EL (cell line): ENCODE data around the gene RPL34.
A peak's percentile ranks its signal among the peaks of the same experiment; 100 is the strongest.
"Not testable (repeated sequence)": the region's sequence is repeated elsewhere in the genome, so short reads cannot be mapped to it uniquely, and the experiment has no call there.

Source experiments
- DNase-seq: peaks from one replicate; pipeline ENCODE4 v3.0.0-alpha.2; 2016

The RPL34 gene

DNA sequence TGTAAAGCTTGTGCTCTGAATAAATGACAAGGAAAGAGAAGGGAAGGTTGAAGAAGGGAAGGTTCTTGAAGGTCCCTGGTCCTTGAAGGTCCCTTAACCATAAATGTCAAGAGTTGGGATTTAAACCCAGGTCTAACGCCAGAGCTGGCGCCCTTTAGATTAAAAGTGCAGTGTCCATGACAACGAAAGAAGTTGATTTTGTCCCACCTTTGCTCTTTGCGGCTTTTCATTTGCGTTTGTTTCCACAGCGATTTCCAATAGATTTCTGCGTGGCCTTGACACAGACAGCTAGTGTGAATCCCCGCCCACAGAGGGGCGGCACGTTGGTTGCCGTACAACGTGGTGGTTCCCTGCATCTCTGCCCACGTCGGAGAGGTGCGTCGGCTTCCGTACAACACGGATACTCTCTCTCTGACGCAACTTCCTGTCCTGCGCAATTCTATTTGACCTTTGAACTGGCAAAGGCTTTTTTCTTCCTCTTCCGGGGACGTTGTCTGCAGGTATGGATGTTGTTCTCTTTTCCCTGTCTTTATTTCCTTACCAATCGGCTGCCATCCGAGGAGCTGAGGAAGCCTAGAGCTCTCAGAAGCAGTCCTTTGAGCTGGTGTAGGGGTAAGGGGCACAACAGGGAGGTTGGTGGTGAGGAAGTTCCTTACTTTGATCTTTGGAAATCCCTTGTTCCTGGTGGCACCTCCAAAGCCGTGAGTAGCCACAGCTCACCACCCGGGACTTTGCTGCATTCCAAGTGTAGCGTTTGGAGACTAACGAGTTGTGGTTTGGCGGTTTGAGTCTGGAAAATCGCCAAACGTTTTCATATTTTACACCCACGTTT lies at the start of gene RPL34:
Gene RPL34 (plus strand): TSS at position 476 of the 832 bp plus-strand sequence. CDS start 1,384 bp downstream, outside the sequence.
- DNase-seq: peak; percentile 97

DNA sequence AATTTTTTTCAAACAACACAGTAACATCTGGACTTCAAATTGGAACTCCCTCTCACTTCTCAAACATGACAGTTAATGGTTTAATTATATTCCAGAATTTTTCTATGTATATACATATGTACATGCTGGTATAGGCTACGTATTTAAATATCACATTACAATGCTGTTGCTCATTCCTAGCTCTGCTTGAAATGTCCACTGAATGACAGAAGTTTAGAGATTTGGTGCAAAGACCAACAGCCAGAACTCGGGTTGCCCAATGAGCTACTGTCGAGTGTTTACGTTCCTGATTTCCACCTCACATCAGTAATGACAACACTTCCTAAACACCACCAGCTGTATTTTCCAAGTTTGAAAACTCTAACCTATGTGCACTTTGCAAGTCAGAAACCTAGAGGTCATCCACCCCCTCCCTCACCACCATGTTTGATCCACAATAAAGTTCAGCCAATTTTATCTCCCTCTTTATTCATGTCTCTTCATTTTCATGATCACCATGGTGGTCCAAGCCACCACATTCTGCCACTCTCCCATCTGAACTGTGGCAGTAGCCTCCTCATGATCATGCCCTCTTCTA lies 49.3 kb upstream of the RPL34 start:
- peak; percentile 66 for DNase-seq

DNA sequence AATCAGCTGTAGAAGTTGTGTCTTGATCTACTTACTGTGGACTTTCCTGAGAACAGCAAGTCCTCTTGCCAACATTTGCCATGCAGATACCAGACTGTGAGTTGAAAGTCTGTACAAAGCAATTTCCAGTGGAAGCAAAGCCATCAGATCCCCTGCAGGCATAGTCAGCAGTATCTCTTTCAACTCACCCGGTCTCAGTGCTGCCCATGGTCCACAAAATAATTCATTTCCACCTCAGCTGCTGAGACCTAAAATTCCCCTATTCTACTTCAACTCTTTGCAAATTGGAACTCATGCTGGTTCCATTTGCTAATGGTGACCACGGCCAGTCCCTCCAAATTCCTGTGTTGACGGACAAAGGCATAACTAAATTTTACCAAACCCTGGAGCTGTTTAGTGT lies 46.0 kb upstream of the RPL34 start:
- DNase-seq: no peak

DNA sequence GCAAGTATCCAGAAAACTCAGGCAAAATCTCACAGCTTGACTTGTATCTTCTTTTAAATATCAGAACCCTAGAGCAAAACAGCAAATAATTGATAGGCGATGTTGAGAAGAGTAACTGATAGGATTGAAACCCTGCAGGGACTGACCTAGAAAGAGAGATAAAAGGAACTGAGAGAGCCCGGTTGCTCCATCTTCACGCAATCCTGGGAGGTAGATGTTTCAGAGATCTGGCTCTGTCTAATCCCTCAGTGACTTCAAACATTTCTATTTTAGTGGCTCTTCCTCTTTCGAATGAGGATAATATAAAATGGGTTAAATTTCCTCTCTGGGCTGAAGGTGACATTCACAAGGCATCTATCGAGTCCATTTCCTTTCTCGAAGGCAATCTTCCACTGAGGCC lies 39.3 kb upstream of the RPL34 start:
- no peak for DNase-seq

DNA sequence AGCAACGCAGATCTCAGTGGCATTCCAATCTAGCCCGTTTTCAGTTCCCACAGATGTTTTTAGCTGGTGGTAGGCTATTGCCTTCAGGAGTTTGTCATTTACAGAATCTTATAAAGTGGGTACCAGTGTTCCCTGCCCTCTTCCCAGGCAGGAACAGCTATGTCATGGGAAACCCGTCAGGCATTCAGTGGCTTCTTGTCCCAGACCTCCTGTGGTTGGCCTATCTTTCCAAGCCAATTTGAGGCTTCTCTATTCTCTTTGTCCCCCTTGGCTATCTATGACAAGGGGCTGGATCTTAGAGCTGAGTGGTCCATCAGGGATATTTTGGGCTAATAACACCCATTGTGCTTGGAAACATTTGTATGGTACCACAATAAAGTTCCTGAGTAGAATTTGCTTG lies 33.6 kb upstream of the RPL34 start:
- no peak for DNase-seq

DNA sequence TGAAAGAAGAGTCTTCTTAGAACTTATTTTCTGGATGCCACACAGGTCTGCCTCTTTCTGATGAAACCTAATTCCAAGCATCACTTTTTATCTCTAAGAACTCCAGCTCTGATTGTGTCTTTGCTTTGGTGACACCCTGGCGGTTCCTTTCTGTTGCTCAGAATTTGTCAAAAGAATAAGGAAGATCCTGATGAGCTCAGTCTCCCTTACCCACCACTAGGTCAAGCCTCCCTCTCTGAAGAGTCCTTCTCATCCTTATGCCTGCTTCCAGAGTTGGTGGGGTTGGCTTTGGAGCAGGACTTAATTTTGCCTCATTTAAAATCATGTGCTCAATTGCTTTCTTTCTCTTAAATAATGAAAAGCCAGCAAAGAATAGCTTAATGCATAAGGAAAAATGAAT lies 31.5 kb upstream of the RPL34 start:
- no peak for DNase-seq

DNA sequence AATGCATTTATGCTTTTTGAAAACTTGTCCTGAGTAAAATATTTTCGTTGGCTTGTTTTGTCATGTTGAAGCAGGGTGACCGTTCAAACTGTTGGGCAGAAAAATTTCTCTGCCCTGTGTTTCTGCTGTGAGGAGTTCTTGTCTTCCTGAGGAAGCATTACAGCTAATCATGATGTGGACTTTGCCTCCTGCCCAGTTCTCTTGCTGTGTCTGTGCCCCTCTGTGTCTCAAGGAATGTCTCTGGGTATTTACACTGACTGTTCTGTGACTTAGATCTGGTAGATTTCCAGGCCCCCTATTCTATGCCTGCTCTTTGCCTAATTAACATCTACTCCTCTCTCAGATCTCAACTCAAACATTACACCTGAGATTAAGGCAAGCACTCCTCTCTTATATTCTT lies 30.4 kb upstream of the RPL34 start:
- no peak for DNase-seq

DNA sequence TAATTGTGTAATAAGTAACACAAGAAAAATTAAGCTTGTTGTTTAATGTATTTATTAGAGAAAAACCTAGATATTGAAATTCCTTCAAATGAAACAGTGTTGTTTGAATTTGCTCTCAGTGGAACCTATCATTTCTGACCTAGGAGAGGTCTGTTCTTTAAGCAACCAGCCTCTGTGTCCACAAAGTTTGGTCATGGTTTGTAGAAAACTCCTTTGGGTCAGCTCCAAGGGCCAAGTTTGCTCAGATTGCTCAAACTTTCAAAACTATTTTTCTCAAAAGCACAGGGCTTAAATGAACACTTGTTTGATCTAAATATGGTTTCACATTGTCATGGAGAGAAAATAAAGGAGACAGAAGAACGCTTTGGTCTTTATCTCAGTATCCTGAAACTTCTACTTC lies 29.6 kb upstream of the RPL34 start:
- no peak for DNase-seq

DNA sequence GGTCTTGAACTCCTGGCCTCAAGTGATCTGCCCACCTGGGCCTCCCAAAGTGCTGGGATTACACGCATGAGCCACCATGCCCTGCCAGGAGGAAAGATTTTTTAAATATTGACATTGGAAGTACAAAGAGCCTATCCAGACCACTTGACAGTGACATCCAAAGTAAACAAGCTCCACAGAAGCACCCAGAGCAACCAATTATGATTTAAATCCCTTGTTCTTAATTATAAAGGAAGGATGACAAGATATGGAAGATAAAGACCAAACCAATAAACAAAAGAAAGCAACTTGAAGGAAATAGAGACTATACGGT lies 27.7 kb upstream of the RPL34 start:
- no peak for DNase-seq

DNA sequence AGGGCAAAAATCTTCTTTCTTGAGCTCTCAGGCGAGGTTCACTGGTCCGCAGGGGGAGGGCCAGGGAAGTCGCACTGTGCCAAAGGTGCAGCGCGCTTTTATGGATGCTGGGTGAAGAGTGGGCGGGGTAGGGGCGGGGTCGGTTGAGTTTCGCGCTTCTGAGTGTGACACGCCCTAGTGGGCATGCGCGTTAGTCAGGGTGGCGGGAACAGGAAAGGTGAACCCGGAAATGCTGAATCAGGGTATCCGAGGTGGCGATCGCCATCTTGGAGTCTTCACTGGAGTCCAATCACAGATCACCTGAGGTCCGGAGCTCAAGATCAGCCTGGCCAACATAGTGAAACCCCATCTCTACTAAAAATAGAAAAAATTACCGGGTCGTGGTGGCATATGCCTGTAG lies 26.1 kb upstream of the RPL34 start:
- not testable (repeated sequence) for DNase-seq

DNA sequence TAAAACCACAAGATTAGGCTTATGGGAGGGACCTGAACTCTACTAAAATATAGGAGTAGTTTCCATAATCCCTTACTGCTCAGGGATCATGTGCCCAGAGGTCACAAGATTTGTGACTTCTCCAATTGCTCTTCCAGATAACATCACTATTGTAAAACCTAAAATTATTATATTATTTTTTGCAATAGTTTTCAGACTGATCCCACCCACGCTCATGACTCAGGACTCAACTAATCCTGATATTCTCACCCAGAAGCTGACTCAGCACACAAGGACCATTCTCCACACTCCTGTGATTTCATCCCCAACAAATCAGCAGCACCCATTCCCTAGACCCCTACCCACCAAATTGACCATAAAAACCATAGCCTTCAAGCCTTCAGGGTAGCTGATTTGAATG lies 24.0 kb upstream of the RPL34 start:
- peak; percentile 19 for DNase-seq

DNA sequence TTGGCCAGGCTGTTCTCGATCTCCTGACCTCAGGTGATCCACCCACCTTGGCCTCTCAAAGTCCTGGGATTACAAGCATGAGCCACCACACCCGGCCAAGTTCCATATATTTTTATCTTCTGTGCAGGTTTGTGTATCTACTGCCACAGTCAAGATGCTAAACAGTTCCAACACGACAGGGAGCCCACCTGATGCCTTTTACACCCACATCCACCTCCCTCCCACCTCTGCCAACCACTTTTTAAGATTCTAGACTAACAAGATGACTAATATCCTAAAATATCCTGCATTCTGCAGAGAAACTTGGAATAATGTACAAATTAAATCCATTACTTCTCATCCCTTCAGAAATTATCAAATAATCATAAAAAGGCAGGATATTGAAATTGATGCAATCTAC lies 19.3 kb upstream of the RPL34 start:
- no peak for DNase-seq

DNA sequence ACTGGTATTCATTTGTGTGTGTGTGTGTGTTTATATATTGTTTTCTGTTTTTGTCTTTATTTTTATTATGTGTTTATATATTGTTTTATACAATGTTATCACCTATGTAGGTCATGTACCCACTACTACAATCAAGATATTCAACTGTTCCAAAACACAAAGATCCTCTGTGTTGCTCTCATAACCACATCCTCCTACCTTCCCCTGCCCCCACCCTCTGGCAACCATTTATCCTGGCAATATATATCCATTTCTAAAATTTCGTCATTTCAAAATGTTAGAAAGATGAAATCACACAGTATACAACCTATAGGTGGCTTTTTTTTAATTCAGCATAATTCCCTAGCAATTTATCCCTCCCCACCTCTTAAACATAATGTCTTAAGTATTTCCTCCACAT lies 18.8 kb upstream of the RPL34 start:
- no peak for DNase-seq

DNA sequence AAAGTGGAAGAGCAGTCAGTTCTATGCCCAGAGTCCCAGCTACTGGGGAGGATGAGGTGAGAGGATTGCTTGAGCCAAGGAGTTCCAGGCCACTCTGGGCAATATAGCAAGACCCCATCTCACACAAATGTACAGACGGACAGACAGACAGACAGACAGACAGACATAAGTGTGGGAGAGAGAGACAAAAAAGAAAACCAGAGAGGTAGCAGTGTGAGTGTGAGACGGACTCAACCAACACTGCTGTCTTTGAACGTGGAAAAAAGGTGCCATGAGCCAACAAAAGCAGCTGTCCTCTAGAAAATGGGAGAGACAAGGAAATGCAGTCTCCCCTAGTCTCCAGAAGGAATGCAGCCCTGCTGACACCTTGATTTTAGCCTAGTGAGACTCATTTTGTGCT lies 18.2 kb upstream of the RPL34 start:
- DNase-seq: no peak

DNA sequence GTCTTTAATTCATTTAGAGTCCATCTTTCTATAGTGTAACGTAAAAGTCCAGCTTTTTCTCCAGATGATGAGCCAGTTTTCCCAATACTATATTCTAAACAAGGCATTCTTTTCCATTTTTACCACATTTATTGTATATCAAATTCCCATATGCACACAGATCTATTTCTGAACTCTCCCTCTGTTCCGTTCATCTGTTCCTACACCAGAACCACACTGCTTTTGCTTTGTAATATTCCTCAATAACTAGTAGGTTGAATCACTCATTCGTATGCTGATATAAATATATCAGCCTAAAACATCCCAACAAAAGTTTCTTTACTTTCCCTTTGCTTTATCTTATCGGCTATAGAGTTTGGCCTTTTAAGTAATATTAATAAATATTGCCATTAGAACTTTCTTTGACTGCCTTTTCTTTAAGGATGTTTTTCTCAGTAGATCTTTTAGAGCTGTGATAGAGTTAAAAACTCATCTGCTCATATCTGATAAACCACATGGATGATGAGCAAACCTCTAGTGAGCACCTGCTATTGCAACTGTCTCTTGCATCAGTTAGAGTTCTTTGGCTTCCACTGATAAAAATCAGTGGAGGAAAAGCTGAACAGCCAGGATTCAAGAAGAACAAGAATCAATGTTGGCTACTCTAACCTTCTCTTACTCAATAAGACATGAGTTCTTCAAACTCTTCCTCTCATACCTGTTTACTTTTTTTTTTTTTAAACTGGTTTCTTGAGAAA lies 13.1 kb upstream of the RPL34 start:
- no peak for DNase-seq

DNA sequence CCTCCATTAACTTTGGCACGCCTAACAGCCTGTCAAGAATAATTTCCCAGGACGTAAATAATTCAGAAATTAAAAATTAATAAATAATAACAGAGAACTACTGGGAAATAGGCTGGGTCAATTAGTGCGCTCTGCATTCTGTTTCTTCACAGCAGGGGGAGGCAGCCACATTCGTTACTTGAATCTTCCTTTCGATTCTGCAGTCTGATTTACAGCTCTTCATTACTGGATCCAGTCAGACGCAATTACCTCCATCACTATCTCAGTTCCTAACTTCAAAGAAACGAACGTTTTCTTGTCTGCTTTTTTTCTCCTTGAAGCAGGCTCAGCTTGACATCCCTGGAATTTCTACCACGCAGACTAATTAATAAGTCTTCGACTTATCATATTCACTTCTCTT lies 9.0 kb upstream of the RPL34 start:
- DNase-seq: peak; percentile 23

DNA sequence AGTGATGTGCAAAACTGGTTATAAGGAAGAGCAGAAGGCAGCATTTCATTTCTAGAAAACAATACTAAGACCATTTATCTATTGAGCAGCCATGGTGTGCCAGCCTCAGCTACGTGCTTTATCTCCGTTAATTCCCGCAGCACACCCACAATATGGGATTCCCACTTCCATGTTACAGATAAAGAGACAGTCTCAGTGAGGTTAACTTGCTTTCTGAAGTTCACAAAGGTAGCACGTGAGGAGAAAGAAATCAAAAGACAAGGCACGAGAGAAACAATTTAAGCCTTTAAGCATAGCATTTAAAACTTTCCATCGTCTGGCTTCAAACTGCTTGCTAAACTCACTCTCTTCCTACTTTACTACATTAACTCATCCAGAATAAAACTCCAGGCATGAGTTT lies 8.0 kb upstream of the RPL34 start:
- DNase-seq: no peak

DNA sequence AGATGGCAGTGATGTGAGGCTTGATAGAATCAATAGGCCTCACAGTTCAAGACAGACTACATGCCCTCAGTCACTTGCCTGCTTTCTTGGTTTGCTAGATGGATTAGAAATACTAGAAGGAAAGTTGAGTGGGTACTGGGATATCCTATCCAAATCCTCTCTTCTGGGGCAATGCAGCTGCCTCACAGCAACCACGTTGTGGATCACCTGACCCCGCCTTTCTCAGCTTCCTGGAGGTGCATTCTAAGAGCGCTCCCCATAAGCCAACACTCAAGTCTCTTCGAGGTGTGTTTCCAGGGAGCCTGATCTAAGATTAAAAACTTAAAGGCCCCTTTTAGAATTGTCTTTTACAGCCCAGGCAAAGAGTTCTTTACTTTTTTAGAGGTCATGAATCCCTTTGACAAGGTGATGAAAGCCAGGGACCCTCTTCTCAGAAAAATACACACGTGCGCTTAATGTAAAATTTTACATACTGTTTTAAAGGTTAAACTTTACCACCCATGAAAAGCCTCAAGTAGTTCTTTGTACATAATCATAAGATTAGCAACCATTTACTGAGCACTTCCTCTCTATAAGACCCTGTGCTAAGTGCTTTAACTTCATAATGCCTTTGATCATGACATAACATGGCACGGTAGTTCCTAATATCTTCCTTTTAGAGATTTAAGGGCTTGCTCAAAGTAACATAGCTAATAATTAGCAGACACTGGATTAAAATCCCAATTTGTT lies 840 bp upstream of the RPL34 start:
- DNase-seq: no peak

DNA sequence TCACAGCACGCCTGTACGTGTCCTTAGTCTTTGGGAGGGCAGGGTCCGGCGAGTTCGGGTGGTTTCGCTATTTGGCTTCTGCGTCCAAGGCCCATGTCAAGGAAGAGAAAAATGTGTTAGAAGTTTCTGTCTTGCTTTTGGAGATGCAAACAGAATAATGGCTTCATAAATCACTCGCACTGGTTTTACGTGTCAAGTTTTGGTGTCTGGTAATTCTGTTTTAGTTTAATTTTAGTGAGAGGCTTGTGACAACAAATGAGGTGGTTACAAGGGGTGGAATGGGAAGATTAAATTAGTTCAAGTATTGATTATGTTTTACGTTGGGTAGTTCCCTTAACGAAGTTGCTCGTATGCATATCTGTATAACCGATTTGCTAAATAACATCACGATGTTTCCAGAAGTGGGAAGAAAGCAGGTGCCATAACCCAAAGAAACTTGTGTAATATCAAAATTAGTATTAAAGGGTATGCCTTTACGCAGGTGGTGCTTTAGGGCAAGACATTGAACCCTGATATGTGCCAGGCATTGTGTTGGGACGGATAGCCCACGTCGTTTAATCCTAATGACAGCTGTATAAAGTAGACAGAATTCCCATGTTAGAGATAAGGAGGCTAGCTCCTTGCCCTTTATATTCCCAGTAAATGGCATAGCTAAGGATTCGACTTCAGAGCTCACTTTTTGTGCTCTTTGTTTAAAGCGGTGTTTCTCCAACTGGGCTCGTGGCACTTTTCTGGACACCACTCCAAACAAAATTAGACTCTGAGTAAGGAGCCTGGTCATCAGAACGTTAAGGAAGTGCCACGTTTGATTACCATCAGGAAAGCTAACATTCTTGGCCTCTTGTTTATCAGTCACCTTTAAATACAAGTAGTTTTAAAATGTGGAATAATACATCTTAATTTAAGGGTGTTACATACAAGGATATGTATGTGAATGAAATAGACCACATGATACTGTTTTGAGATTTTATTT lies 843 bp downstream of the RPL34 start:
- no peak for DNase-seq

DNA sequence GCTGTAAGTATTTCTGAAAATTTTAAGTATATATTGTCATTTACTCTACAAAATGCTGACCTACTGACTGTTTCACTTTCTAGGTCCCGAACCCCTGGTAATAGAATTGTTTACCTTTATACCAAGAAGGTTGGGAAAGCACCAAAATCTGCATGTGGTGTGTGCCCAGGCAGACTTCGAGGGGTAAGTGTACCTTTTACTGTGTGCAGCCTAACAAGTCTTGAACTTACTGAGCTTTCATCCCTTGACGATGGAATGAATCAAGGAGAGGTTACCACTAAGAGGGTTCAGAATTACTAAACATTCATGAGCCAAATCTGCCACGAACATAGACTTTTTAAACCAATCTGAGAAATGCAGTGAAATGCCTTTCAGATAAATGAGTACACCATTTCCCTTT lies 1.6 kb downstream of the RPL34 start:
- DNase-seq: no peak

DNA sequence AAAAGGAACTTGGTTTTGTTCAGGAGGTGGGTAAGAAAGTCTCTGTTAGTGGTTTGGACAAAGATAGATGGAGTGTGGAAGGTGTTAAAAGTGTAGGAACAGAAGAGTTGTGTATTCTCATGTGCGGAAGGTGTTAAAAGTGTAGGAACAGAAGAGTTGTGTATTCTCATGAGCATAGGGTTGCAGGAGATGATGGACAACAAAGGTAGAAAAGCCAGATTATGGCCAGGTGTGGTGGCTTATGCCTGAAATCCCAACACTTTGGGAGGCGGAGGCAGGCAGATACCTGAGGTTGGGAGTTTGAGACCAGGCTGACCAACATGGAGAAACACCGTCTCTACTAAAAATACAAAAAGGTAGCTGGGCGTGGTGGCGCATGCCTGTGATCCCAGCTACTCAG lies 2.5 kb downstream of the RPL34 start:
- no peak for DNase-seq
